GM13977 (cell line): ENCODE measurements around the gene SRP54.

Experiments used
- DNase-seq: peaks from one replicate; pipeline ENCODE4 v3.0.0; 2012; ENCODE audit warnings: low spot score
- CTCF ChIP-seq: IDR thresholded peaks from 2 replicates; pipeline ENCODE4 v1.5.1; 2012; ENCODE audit warnings: mild to moderate bottlenecking, control low read depth; ENCODE audit not compliant: insufficient read depth; ENCODE audit errors: extremely low read depth, missing control alignments
- in situ Hi-C: fragments of 300-500 bp; cut with MboI; formaldehyde crosslinking; loops from one replicate; pipeline ENCODE4 v1.12.0; 2022; ENCODE audit warnings: low sequenced_read_pairs, low pct_unique_long_range_greater_than_20kb, mixed read lengths, inconsistent platforms; ENCODE audit not compliant: unreplicated experiment

Gene SRP54

GRCh38 chr14:34982421-34983147 is at the start of gene SRP54:
TSS of gene SRP54 (plus strand) at chr14:34982992. CDS start at chr14:34996710, 13,718 bp downstream.
- peak; percentile 16 for TF ChIP-seq CTCF
- peak; percentile 91 for DNase-seq
- in situ Hi-C loops: no loop called here

DNA sequence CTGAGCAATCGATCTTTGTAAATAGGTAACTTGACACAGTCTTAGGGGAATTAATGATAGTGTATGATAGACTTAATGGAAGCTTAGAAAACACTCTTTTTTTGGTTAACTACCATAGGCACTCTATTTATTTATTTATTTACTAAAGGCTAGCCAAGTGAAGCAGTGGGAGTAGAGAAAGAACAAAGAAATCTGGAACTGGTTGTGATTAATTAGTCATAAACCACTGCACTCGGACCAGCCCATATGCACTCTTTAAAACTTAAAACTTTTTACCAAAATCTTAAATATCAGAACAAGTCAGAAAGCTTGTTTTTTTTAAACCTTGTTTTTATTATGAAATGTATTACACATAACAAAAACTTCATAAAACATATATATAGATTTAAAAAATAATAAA is 49.5 kb upstream of the SRP54 start:
- in situ Hi-C loops: no loop called here
- no peak for TF ChIP-seq CTCF
- DNase-seq: no peak

DNA sequence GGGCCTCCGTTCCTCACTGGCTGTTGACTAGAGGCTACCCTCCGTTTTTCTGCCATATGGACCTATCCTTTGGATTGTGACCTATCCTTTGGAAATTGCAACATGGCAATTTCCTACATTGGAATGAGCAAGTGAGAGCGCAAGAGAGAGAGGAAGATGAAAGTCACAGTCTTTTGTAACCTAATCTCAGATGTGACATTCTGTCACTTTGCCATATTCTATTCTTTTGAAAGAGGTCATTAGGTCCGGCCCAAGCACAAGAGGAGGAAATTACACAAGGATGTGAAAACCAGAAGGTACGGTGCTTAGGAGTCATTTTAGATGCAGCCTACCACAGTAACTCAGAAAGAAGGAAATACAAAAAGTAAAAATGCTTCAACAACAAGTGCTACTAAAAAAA is 47.3 kb upstream of the SRP54 start:
- in situ Hi-C loops: no loop called here
- DNase-seq: no peak
- no peak for TF ChIP-seq CTCF

GRCh38 chr14:34937442-34937841 is 45.4 kb upstream of the SRP54 start:
- no peak for DNase-seq
- in situ Hi-C loops: no loop called here
- TF ChIP-seq CTCF: no peak

DNA sequence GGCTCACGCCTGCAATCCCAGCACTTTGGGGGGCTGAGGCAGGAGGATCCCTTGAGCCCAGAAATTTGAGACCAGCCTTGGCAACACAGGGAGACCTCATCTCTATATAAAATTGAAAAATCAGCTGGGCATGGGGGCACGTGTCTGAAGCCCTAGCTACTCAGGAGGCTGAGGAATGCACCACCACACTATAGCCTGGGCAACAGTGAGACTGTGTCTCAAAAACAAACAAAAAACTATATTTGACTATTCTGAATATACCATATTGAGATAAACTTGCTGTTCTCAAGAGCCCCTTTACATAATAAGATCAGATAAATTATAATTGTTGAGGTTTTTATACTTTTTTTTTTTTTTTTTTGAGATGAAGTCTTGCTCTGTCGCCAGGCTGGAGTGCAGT is 44.9 kb upstream of the SRP54 start:
- TF ChIP-seq CTCF: no peak
- in situ Hi-C loops: no loop called here
- no peak for DNase-seq

DNA sequence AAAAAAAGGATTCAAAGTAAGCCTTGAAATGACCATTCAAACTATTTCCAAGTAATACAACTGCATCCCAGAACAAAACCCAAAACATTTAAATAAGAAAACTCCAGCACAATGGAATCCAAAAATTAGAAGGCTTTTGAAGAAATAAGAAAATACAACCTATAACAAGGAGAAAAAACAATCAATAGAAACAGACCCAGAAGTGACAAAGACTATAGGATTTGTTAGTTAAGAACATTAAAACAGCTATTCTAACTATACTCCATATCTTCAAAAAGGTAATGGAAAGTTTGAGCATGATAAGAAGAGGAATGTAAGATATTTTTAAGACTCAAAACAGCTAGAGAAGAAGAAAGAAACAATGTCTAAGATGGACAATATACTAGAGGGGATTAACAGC is 39.3 kb upstream of the SRP54 start:
- TF ChIP-seq CTCF: no peak
- no peak for DNase-seq
- in situ Hi-C loops: no loop called here
